ENCODE measurements around the gene PKDCC.

Gene PKDCC

DNA sequence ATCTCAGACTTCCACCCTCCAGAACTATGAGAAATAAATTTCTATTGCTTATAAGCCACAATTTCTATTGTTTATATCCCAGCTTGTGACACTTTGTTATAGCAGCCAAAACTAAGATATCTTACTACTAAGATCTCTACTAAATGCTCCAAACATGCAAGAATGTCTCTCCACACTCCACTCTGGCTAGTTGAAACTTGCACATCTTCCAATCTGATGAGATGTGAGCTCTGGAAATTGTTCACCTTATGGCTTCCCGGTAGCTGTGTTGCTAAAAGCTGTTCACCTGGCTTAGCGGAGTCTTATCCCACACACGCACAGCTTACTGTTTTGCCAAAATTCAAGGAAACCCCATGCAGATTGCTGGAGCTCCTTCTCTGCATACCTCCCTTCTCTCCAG lies 43.9 kb downstream of the PKDCC start:
- no peak for DNase-seq

DNA sequence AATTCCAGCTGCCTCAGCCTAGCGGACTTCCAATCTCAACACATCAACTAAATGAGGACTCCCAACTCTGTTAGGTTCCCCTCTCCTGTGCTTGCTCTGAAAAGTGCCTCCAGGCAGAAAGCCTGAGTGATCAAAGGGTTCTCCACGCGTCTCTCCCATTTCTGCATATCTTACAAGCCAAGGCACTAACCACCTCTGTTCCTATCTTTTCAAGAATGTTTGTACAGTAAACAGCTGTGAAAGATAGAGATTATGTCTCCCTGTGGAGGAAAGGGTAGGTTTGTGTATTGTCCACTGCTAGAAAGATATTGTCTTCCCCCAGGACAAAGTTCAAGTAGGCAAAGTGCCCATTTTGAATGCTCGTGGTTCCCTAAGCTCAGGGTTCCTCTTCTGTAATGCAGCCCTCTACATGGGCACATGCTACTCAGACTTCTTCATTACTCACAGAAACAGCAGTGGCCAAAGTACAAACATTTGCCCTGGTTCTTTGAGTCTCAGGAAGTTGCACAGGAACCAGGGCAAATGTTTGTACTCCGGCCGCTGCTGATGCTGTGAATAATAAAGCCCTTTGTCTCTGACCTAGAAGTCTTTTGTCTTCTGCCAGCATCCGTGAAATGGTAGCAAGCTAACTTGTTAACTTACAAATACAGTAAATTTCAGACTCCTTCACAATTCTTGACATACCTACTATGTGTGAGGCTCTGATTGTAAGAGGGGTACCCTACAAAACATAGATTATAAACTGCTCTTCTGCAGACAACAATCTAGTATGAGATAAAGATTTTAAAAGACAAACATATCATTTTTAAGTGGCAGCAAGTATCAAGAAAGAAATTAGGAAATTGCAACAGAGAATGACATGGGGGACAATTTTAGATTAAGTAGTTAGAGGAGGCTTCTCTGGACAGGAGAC lies 44.5 kb downstream of the PKDCC start:
- DNase-seq = peak; percentile 75 to 82

DNA sequence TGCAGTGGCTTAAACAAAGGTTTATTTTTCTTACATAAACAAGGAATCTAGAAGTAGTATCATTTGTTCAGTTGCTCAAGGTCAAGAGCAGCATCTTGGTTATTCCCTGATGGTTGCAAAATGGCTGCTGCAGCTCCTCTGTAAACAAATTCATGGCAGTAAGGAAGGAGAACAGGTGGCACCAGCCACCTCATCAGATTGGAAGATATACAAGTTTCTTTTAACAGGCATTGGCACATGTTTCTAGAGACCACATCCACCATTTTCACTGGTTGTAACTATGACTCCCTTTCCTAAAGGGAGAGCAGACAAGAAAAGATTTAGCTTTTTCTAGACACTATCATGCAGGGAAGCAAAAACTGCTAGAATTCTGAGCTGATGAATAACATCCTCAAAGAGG lies 46.3 kb downstream of the PKDCC start:
- no peak for DNase-seq

DNA sequence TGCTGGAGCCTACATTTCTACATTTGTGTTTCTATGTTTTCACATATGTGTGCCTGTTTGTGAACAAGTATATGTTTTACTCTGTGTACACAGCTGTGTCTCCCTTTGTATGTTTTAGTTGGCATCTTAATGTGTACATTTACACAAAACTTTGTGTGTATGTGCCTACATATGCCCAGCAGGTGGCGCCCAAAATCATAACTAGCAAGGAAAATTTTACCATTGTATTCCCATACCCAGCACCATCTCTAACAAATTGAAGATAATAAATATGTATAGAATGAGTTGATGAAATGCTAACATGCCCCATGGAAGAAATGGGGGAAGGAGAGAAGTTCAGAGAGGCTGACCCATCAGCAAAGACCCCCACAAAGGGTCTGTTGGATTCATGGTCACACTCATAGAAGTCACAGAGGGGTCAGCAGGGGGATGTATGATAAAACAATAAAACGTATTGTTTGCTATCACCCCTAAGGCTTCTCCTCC lies 48.1 kb downstream of the PKDCC start:
- DNase-seq = peak; percentile 61 to 91

DNA sequence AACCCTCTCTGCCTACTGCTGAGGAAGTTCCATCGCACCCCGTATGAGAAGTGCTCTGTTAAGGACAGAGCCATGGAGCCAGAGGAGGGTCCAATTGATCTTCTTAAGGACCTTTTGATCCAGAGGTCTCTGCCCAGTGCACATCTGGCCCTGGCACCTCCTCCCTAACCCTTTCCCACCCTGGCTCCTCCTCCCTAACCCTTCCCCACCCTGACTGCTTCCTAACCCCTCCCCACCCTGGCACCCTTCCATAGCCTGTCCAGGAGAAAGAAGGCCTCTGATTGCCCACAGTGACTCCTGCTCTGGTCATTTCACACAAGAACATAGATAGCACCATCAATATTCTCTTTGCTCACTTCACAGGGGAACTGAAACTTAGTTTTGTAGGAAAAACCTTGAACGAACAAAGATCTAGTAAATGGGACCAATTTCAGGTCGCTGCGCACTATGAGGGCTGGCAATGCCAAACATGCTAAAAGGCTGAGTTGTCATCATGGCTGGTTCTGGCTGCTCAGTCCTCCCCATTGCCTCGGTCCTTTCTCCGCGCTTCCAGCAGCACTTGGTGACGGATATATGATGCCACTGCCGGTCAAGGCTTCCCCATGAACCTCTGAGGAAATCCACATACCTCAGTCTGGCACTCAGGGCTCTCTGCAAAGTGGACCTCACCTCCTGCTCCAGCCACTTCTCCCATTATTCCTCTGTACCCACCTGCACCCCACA lies 49.2 kb downstream of the PKDCC start:
- no peak for DNase-seq

DNA sequence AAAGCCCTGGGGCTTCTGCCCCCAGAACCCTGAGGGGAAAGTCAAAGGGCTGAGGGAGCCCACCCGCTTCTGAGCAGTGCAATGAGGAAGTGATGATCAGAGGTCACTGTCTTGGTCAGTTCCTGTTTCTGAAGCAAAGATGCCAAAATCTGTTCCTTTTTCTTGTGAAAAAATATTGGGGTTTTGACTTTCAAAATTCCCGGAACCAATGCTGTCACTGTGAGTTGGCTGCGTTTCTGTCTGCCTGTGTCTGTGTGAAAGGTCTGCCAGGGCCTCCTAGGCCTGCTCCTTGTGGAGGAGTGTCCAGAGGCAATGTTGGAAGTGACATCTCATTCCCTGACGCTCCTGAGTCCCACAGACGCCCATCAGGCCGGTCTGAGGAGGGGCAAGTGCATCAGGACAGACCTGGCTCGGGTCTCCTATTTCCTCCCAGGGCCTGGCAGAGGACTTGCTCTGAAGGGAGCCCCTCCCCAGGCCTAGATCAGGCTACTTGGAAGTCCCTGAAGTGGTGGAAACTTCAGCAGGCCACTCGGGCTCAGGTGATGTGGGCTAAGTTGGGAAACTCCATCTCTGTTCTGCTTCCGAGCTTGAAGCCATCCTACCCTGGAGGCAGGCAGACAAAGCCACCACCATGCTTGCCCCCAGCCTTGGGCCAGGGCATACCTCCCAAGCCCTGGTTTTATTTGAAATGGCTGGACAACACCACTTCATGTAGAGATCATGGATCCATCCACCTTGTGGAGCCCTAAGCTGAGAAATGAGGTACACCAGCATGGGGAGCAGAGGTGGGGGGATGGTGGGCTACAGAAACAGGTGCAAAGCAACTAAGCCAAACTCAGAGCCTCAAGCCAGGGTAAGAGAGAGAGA lies 51.0 kb downstream of the PKDCC start:
- DNase-seq = peak; percentile 93 to 97

DNA sequence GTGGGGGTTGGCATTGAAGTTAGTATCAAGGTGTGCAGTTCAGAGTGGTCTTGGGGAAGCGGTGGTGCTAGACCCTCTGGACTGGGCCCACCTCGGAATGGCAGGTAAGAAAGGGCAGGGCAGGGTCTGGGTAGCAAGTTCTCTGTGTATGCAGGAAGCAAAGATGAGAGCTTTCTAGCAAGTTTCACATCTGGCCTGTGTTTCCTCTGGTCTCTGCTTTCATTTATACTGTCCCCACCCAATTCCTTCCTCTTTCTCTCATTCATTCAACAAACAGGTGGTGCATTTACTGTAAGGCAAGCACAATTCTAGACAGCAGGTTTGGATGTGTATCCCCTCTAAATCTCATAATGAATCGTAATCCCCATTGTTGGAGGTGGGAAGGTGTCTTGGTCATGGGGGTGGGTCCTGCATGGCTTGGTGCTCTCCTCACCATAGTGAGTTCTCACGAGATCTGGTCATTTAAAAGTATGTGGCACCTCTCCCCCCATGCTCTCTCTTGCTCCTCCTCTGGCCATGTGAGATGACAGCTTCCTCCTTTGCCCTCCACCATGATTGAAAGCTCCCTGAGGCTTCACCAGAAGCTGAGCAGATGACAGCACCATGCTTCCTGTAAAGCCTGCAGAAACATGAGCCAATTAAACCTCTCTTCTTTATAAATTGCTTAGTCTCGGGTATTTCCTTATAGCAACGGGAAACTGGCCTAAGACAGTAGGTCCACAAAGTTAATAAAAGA lies 51.8 kb downstream of the PKDCC start:
- DNase-seq = no peak

DNA sequence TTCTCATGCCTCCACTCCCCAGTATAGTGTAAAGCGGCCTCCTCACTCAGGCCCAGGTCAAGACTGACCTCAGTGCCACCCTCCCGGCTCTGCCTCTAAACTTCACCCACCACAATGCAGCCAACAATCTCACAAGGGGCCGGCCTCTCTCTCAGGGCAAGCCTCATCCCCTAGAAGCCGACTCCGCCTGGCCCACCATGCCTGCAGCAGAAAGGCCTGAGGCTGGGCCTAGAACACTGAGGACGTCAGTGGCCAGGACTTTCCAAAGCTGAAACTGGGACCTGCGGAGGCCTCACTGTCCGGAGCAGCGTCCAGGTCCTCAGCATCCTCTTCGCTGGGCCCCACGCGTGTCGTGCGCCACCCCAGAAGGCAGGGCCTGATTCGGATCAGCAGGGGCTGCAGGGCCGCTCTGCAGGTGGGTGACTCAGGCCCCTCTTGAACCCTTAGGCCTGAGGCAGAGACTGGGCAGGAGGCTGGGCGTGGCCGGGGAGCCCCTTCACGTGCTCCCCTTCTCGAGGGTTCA lies 52.9 kb downstream of the PKDCC start:
- no peak for DNase-seq

DNA sequence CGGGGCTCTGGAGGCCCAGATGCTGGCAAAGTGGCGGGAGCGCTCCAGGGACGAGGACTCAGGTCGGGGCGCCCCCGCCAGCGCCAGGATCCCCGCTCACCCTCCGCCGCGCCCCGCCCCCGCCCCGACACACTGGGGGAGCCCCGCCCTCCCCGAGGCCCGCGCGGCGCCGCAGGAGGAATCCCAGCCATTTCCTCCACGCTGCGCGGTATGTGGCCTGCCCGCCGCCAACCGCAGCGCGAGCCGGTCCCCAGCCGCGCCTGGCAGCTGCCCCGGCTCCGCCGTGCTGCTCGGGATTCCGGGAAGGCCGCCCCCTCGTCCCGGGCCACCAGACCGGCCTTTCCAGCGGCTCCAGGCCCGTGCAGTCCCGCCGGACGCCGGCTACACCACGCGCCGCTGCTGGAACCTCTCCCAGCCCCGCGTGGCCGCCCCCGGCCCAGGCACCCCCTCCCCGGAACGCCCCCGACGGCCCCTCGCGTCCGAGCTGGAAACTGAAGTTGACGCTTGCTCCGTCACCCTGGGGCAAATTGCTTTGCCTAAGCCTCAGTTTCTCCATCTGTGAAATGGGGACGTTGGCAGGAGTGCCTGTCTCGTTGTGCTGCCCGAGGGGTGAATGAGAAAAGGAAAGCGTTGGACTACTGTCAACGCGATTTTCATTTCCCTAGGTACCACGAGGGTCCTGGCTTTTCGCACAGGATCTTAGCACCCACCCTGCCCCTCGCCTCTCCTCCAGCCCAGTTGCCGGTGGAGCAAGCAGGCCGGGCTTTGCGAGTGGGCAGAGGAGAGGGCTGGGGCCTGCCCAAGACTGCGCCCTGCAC lies 53.6 kb downstream of the PKDCC start:
- peak in 1 of 2 donors; percentile 42 for DNase-seq

DNA sequence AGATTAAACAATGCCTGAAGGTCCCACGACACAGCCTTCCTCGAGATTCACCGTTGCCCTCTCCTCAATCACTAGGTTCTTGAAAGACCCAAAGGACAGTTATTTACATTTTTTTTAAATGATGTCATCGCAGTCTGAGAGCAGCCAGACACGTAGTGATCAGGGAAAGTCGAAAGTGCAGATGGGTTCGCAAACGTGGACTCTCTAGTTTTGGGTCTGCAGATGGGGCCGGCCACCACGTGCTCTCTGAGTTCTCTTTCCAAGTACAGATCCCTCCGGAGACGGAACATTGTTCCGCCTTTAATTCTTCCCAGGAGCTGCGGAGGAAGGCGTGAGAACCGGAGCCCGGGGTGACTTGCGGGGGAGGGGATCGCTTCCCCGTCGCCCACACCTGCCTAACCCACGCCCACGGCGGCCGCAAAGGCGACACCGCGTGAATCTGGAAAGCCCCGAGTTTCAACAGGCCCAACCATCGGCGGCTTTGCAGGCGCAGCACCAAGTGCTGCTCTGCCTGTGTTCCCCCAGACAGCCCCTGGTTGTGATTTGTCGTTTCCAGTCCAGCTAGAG lies 54.3 kb downstream of the PKDCC start:
- peak; percentile 96 to 99 for DNase-seq

DNA sequence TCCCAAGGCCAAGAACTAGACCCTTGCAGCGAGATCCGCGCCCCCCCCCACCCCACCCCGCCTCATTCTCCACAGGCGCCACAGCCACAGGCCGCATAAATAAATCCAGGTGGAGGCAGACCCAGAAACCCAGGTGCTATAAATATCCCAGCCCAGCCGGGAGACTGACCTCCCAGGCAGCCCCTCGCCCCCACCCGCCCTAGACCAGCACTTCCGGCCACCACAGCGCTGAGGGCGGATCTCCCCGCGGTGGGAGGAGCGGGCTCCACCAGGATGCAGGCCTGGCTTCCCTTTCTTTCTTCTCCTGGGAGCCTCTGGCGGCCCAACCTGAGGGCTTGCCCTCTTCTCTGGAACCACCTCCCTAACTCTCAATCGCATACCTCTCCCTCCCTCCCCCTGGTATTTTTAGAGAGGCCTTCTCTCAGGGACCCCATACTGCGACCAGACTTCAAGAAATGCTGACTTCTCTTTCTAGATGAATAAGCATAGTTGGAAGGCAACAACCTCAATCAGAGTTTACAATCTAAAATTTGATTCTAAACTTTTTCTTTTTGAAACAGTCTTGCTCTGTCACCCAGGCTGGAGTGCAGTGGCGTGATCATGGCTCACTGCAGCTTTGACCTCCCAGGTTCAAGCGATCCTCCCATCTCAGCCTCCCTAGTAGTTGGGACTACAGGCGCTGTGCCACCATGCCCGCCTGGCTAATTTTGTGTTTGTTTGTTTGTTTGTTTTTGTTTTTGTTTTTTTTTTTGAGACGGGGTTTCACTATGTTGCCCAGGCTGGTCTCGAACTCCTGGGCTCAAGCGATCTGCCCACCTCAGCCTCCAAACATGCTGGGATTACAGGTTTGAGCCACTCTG lies 55.0 kb downstream of the PKDCC start:
- peak in 1 of 2 donors; percentile 60 for DNase-seq

DNA sequence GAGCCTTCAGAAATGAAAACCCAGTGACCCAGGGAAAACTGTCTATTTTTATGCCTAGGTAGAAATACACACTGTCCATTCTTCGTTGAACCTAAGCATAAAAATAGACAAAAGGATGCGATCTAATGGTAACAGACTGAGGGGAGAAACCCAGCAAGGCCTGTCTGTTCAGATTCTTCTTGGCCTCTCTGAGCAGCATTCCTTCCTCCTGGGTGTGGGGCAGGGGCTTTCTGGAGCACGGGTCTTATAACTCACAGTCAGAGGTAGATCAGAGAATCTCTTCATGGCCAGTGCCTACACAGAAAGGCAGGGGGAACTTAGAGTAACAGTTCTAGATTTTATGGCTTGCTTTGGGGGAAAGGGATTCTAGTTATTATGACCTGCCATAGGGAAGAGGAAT lies 56.0 kb downstream of the PKDCC start:
- DNase-seq = no peak

DNA sequence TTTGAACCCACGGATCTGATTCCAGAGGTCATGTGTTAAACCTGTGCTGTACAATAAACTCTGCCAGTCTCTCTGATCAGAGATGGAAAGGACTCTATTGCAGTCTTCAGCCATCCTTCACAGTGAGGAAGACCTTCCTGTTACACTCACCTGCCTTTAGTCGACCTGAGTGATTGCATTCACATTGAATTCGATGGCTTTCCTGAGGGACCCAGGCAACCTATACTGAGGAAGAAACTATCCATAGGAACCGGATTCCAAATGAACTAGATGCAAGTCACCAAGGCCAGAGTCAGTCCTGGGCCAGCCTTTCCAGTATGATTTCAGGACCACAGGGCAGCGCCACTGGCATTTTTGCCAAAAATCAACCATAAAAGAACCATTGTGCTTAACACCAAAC lies 56.8 kb downstream of the PKDCC start:
- DNase-seq = no peak

DNA sequence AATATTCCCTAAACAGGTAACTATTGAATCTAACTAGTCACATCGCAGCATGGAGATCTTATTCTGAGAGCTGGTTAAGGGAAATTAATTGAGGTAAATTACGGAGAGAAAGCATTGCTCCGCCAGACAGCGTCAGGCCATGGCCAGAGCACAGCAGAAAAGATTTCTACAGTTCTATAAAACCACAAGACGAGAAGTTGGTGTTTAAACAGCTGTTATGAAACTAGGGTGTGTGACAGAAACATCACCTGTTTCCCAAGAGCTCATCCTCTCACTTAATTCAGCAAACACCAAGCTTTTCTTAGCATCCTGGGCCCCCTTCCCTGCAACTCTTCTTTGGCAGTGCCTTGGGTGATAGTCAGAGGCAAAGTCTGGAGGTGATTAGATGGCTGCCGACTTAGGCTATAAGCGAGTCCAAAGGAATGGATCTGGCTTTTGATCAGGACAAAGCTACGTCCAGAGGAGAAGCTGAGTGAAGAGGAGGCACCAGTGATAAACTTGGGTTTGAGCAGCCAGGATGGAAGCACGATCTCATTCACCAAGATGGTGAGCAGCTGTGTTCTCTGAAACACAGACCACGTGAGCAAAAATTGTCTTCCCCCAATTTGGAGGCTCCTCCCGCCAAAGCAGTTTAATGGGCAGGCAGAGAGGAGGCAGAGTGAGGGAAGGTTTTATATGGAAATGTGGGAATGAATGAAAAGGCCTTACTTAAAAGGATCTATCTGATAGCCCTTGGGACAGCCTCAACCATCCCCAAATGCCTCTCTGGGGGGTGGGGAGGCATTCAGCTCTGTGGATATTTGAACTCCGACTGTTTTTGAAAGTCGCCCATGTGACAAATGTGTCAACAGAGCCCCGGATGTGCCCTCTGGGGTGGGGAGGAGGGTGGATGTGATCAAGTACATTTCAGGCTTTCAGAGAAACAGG lies 57.8 kb downstream of the PKDCC start:
- peak; percentile 86 to 89 for DNase-seq

DNA sequence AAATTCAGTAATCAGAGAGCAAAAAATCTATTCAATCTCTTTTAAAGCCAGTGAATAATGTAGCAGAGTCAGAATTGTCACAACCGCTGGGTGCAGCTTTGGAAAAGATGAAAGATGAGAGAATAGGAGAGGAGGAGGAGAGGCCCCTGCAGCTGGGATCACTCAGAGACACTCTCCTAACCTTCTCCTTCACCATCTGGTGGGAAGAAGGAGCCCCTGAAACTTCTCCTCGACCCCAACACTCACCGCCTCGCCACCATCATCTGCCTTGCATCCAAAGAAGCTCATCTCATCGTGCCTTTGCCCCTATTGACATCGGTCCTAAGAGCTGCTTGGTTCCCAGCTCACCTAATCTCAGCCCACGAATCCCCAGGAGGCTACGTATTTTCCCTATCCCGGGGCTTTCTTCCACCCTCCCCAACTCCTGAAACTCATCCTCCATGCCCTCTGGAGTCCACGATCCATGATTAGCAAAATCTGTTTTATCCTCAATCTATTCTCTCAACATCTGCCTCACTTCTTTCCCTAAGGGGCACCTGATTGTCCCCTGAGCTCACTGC lies 58.5 kb downstream of the PKDCC start:
- DNase-seq = no peak

DNA sequence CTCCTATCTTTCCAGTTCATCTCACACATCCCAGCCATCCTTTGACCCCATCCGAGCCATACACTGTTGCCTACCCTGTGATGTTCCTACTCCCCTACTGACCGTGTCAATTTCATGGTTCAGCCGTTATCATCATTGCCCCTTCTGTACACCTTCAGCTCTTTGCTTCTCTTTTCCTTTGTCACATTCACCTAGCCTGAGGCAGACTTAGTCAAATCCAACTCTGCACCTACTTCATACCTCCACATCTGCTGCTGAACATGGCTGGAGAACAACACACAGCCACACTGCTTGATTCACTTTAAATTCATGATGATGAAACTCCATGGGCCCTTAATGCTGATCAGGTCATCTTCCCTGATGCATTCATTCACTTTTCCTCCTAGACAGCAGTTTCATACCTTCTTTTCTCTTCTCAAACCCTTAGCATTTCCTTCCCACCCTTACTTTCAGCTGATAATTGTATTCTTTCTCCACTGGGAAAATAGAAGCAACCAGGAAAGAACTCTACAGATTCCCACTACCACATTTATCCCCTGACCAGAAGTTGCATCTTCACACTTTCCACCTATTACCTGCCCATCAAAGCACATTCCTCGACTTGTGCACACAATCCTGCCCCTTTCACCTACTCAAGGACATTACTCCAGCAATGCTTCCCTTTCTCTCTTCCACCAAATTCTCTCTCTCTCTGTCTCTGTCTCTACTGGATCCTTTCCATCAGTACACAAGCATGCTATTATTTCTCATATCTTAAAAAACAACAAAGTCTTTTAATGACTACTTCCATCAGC lies 59.6 kb downstream of the PKDCC start:
- DNase-seq = no peak

Data from inflammatory macrophage treated with lipopolysaccharide for 1 hour (primary cell).